ENCODE data around the gene TBXA2R. TPM values are rescaled to one million over a fixed set of nuclear protein-coding genes. Genes with fewer than 3 reads are reported as not detected.
"Not testable (repeated sequence)": the region's sequence is repeated elsewhere in the genome, so short reads cannot be mapped to it uniquely, and the experiment has no call there.

Gene TBXA2R
- total RNA-seq, 6 experiments from 2014 or later, result 7.1 to 8.8 (median 7.4) TPM

DNA sequence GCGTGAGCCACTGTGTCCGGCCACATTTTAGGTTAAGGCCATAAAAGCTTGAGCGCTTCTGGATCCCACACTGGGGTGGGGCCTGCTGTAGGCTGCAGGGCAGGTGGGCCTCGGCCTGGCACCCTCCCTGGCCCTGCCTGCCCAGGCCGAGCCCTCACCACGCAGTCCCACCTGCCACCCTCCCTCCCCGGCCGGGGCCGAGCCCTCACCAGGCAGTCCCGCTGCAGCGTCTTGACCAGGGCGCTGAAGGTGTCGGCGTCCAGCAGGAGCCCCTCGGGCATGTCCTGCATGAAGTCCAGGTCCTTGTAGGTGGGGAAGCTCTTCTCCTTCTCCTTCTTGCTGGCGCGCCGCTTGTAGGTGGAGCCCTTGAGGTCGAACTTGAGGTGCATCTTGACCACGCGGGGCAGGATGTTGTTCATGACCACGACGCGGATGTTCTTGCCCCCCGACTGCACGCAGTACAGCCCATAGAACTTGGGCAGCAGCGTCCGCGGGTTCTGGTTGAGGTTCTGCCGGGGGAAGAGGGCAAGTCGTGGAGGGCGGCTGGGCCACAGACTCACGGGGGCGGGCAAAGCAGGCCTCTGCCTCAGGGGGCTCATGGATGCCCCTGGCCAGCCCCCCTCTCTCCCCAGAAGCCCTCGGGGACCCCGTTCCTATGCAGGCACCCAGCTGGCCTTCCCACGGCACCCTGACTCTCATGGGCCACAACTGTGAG lies 46.6 kb upstream of the TBXA2R start:
- peaks cover 3% of the 10 kb centered on the region; the same call in 1 of the 2 replicates for H3K27me3 Mint-ChIP-seq (ENCODE audit: insufficient read depth)
- H3K4me1 Mint-ChIP-seq (ENCODE audit: low read depth), result peaks cover 14% of the 10 kb centered on the region
- TF ChIP-seq, protein P1, sequence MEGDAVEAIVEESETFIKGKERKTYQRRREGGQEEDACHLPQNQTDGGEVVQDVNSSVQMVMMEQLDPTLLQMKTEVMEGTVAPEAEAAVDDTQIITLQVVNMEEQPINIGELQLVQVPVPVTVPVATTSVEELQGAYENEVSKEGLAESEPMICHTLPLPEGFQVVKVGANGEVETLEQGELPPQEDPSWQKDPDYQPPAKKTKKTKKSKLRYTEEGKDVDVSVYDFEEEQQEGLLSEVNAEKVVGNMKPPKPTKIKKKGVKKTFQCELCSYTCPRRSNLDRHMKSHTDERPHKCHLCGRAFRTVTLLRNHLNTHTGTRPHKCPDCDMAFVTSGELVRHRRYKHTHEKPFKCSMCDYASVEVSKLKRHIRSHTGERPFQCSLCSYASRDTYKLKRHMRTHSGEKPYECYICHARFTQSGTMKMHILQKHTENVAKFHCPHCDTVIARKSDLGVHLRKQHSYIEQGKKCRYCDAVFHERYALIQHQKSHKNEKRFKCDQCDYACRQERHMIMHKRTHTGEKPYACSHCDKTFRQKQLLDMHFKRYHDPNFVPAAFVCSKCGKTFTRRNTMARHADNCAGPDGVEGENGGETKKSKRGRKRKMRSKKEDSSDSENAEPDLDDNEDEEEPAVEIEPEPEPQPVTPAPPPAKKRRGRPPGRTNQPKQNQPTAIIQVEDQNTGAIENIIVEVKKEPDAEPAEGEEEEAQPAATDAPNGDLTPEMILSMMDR (IDR thresholded peaks at IDR 0.05), result no peak
- no peak for DNase-seq
- no peak overlapping the region for H3K27ac Mint-ChIP-seq
- no peaks in the 10 kb centered on the region for H3K9me3 Mint-ChIP-seq
- H3K36me3 Mint-ChIP-seq (ENCODE audit: low read depth), result peaks cover 8% of the 10 kb centered on the region
- H3K4me3 Mint-ChIP-seq, result no peak overlapping the region

- Mint-ChIP-seq H3K36me3 (ENCODE audit: low read depth) (peaks cover 6% of the 10 kb centered on the region), H3K4me1 (ENCODE audit: low read depth) (peaks cover 14% of the 10 kb centered on the region), H3K9me3 (no peaks in the 10 kb centered on the region), H3K27me3 (ENCODE audit: insufficient read depth) (peaks cover 3% of the 10 kb centered on the region; the same call in 1 of the 2 replicates), H3K27ac (no peak overlapping the region), H3K4me3 (no peak overlapping the region)
- TF ChIP-seq, protein P1 (IDR thresholded peaks at IDR 0.05), result no peak
- no peak for DNase-seq
Observed at GRCh38 chr19:3652422-3652821, 45.7 kb upstream of the TBXA2R start.

DNA sequence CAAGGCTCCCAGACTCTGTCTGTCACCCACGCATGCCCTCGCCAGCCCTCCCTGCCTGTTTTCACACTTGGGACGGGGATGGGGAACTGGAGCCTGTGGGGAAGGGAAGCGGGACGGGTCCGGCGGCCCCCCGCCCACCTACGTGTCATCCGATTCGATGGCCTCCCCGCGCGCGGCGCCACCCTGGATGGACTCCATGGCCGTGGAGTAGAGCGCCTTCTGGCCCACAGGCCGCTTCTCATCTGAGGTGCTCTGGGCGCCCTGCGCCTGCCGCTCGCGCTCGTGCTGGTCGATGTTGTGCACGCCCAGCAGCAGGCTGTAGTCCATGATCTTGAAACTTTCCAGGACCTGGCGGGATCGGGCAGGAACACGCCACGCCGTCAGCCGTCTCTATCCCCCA lies 45.0 kb upstream of the TBXA2R start:
- Mint-ChIP-seq H3K27ac (no peak overlapping the region), H3K36me3 (ENCODE audit: low read depth) (no peaks in the 10 kb centered on the region), H3K4me3 (no peak overlapping the region), H3K4me1 (ENCODE audit: low read depth) (peaks cover 13% of the 10 kb centered on the region), H3K9me3 (no peaks in the 10 kb centered on the region), H3K27me3 (ENCODE audit: insufficient read depth) (peaks cover 3% of the 10 kb centered on the region; the same call in 1 of the 2 replicates)
- TF ChIP-seq, protein P1 (IDR thresholded peaks at IDR 0.05), result no peak
- DNase-seq, result no peak

- H3K27ac Mint-ChIP-seq, result no peak overlapping the region
- H3K4me1 Mint-ChIP-seq (ENCODE audit: low read depth), result no peaks in the 10 kb centered on the region
- no peaks in the 10 kb centered on the region for H3K36me3 Mint-ChIP-seq (ENCODE audit: low read depth)
- TF ChIP-seq, protein P1 (IDR thresholded peaks at IDR 0.05), result no peak
- H3K9me3 Mint-ChIP-seq, result no peaks in the 10 kb centered on the region
- H3K27me3 Mint-ChIP-seq (ENCODE audit: insufficient read depth), result no peaks in the 10 kb centered on the region
- no peak overlapping the region for H3K4me3 Mint-ChIP-seq
- no peak for DNase-seq
Observed at GRCh38 chr19:3649888-3650287, 43.2 kb upstream of the TBXA2R start.

- no peaks in the 10 kb centered on the region for H3K36me3 Mint-ChIP-seq (ENCODE audit: low read depth)
- TF ChIP-seq, protein P1 (IDR thresholded peaks at IDR 0.05), result no peak
- H3K27me3 Mint-ChIP-seq (ENCODE audit: insufficient read depth), result no peaks in the 10 kb centered on the region; the same call in 1 of the 2 replicates
- H3K9me3 Mint-ChIP-seq, result no peaks in the 10 kb centered on the region
- H3K4me3 Mint-ChIP-seq, result no peak overlapping the region
- H3K4me1 Mint-ChIP-seq (ENCODE audit: low read depth), result no peaks in the 10 kb centered on the region
- H3K27ac Mint-ChIP-seq, result no peak overlapping the region
- no peak for DNase-seq
Observed at GRCh38 chr19:3648037-3648905, 41.6 kb upstream of the TBXA2R start.

DNA sequence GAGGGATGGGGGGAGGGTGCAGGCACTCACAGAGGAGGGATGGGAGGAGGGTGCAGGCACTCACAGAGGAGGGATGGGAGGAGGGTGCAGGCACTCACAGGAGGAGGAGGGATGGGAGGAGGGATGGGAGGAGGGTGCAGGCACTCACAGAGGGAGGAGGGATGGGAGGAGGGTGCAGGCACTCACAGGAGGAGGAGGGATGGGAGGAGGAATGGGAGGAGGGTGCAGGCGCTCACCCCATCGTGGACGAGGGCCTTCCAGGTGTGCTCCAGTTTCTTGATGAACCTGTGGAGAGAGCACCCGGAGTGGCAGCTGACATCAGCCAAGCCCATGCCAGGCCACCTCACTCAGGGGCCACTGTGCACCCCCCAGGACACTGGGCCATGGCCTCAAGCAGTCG lies 40.4 kb upstream of the TBXA2R start:
- not testable (repeated sequence) for H3K27me3 Mint-ChIP-seq (ENCODE audit: insufficient read depth); DNase-seq; H3K9me3 Mint-ChIP-seq; H3K4me1 Mint-ChIP-seq (ENCODE audit: low read depth); H3K36me3 Mint-ChIP-seq (ENCODE audit: low read depth); H3K27ac Mint-ChIP-seq; H3K4me3 Mint-ChIP-seq
